Left lung (tissue), 10 donors: ENCODE results near the gene ABCC10. TPM values are rescaled to one million over a fixed set of nuclear protein-coding genes. Genes with fewer than 3 reads are reported as not detected.
"Not testable (repeated sequence)": the region's sequence is repeated elsewhere in the genome, so short reads cannot be mapped to it uniquely, and the experiment has no call there.

ENCODE experiments used
- ATAC-seq: fragments of 200-7000 bp; cut with Tn5 transposase; one replicate; pipeline ENCODE4 v1.9.1; 2020; ENCODE audit warnings: moderate library complexity
- DNase-seq, 4 donors: peaks; one replicate each; pipeline ENCODE4 v3.0.0-alpha.2; 2013 to 2020
- H3K27ac ChIP-seq, 2 donors: fragments of 200-600 bp; sonication (generic) in 1 of 2; one replicate each; pipeline versions ENCODE4 v1.5.0 to v1.8.0; 2020 to 2021
- H3K27me3 ChIP-seq, 2 donors: fragments of 200-600 bp; sonication (generic) in 1 of 2; one replicate each; pipeline versions ENCODE4 v1.5.0 to v1.8.0; 2020 to 2021
- H3K36me3 ChIP-seq, 2 donors: fragments of 200-600 bp; sonication (generic) in 1 of 2; one replicate each; pipeline versions ENCODE4 v1.5.0 to v1.8.0; 2020 to 2021
- H3K4me1 ChIP-seq, 2 donors: fragments of 200-600 bp; one replicate each; pipeline ENCODE4 v1.8.0; 2021
- H3K4me3 ChIP-seq, 2 donors: fragments of 200-600 bp; sonication (generic) in 1 of 2; one replicate each; pipeline versions ENCODE4 v1.5.0 to v1.8.0; 2020 to 2021; ENCODE audit warnings: mild to moderate bottlenecking in 1 of 2
- H3K9me3 ChIP-seq, 2 donors: fragments of 200-600 bp; sonication (generic) in 1 of 2; one replicate each; pipeline versions ENCODE4 v1.5.0 to v1.8.0; 2020 to 2021
- CTCF ChIP-seq, 2 donors: fragments of 200-600 bp; sonication (generic) in 1 of 2; IDR thresholded peaks; one replicate each; pipeline versions ENCODE4 v1.5.0 to v1.8.0; 2021; ENCODE audit warnings: antibody characterized with exemption in 2 of 2
- intact Hi-C, 2 donors: fragments of 100-400 bp; cut with DNase I; formaldehyde crosslinking; loops; one replicate each; pipeline versions ENCODE4 v1.11.2 to v1.14.2; 2022
- polyA plus RNA-seq, 6 donors: library from polyadenylated mRNA; unstranded; fragments of 120-200 nt; gene quantifications; one replicate each; pipeline ENCODE4 v1.2.1, GENCODE V29; 2013; ENCODE audit not compliant: insufficient read length in 6 of 6
- total RNA-seq, 2 donors: library from RNA; stranded (reverse); fragmentation: NEBNext Ultra II Directional; extraction: Animal tissue kit (Norgen Biotek cat#: 25700); gene quantifications; one replicate each; pipeline ENCODE4 v1.2.1, GENCODE V29; 2021
- donor health status: DM: no; HTN: yes; CAD: no.
- donor health status: DM: no; HTN: no; CAD: no.

The ABCC10 gene
- total and polyA plus RNA-seq, 8 donors: 19.7 to 43.8 (median 30.0) TPM

DNA sequence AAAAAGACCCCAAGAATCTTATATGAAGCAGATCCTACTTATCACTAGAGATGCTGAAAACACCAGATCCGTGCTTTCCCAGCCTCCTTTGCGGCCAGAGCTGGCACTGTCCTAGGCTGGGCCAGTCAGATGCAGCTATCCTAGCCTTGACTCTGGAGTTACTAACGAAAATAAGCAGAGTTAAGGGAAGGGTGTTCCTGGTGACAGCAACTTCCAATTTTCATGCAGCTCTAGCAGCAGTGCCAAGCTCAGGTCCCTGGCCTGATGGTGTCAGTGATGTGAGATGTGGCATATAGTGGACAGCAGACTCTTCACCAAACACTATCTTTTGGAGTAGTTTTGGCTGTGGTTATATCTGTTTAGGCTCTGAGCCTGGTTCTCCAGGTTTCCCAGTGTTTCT is 25.6 kb upstream of the ABCC10 start:
- TF ChIP-seq CTCF (IDR thresholded peaks at IDR 0.05): no peak
- Histone ChIP-seq H3K27ac (no peak overlapping the region), H3K27me3 (peaks cover 0 to 9% of the 10 kb centered on the region in 2 donors), H3K4me1 (peaks cover 0 to 5% of the 10 kb centered on the region in 2 donors), H3K9me3 (no peaks in the 10 kb centered on the region), H3K36me3 (no peaks in the 10 kb centered on the region), H3K4me3 (no peak overlapping the region)
- no peak for DNase-seq
- no peak for ATAC-seq
- intact Hi-C loops: no loop called here

- DNase-seq (no peak), ATAC-seq (no peak)
- Histone ChIP-seq H3K4me3 (no peak overlapping the region), H3K36me3 (no peaks in the 10 kb centered on the region), H3K27me3 (peaks cover 0 to 9% of the 10 kb centered on the region in 2 donors), H3K9me3 (no peaks in the 10 kb centered on the region), H3K4me1 (peaks cover 0 to 5% of the 10 kb centered on the region in 2 donors), H3K27ac (no peak overlapping the region)
- no peak for TF ChIP-seq CTCF (IDR thresholded peaks at IDR 0.05)
- intact Hi-C loops: no loop called here
Observed at GRCh38 chr6:43402820-43403219, 24.5 kb upstream of the ABCC10 start.

GRCh38 chr6:43405354-43405753 is 22.0 kb upstream of the ABCC10 start:
- Histone ChIP-seq H3K36me3 (no peaks in the 10 kb centered on the region), H3K9me3 (no peaks in the 10 kb centered on the region), H3K27me3 (peaks cover 0 to 19% of the 10 kb centered on the region in 2 donors), H3K4me1 (no peaks in the 10 kb centered on the region), H3K4me3 (no peak overlapping the region), H3K27ac (no peak overlapping the region)
- no peak for TF ChIP-seq CTCF (IDR thresholded peaks at IDR 0.05)
- ATAC-seq: no peak
- intact Hi-C loops: no loop called here
- no peak for DNase-seq

GRCh38 chr6:43407296-43407695 is 20.0 kb upstream of the ABCC10 start:
- Histone ChIP-seq H3K36me3 (no peaks in the 10 kb centered on the region), H3K27ac (no peak overlapping the region), H3K4me3 (no peak overlapping the region), H3K27me3 (peaks cover 0 to 19% of the 10 kb centered on the region in 2 donors), H3K9me3 (no peaks in the 10 kb centered on the region), H3K4me1 (no peaks in the 10 kb centered on the region)
- DNase-seq (no peak), ATAC-seq (no peak)
- TF ChIP-seq CTCF (IDR thresholded peaks at IDR 0.05): no peak
- intact Hi-C loops: no loop called here

DNA sequence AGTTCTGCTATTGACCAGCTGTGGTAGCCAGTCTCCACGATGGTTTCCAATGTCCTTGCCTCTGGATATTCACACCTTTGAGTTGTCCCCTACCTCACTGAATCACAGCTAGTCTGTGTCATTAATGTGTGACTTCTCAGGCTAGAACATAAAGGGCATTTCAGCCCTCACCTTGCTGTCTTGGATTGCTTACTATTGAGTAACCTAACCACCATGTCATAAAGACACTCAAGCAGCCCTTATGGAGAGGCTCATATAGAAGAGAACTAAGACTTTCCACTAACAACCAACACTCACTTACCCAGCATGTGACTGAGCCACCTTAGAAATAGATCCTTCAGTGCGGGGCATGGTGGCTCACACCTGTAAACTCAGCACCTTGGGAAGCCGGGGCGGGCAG is 19.1 kb upstream of the ABCC10 start:
- no peak for ATAC-seq
- intact Hi-C loops: no loop called here
- H3K4me3 ChIP-seq: no peak overlapping the region

DNA sequence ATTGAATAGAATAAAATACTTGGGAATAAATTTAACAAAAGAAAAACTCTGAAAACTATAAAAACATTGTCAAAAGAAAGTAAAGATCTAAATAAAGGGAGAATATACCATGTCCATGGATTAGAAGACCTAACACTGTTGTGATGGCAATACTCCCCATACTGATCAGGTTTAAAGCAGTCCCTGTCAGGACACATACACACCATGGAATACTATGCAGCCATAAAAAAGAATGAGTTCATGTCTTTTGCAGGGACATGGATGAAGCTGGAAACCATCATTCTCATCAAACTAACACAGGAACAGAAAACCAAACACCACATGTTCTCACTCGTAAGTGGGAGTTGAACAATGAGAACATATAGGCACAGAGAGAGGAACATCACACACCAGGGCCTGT is 16.6 kb upstream of the ABCC10 start:
- H3K36me3 ChIP-seq, H3K4me1 ChIP-seq, H3K27ac ChIP-seq, H3K9me3 ChIP-seq, ATAC-seq, DNase-seq, intact Hi-C loops, H3K4me3 ChIP-seq: not testable (repeated sequence)
- H3K27me3 ChIP-seq: peaks cover 0 to 19% of the 10 kb centered on the region in 2 donors

More for the DNA sequence above, 19.1 kb upstream of the ABCC10 start:
- H3K27ac ChIP-seq: no peak overlapping the region
- H3K9me3 ChIP-seq: no peaks in the 10 kb centered on the region
- H3K36me3 ChIP-seq: no peaks in the 10 kb centered on the region
- no peak for DNase-seq
- no peaks in the 10 kb centered on the region for H3K4me1 ChIP-seq
- peaks cover 0 to 28% of the 10 kb centered on the region in 2 donors for H3K27me3 ChIP-seq
- no peak for TF ChIP-seq CTCF (IDR thresholded peaks at IDR 0.05)
